ENCODE data around the gene NINL. TPM values are rescaled to one million over a fixed set of nuclear protein-coding genes. Genes with fewer than 3 reads are reported as not detected.
"Not testable (repeated sequence)": the region's sequence is repeated elsewhere in the genome, so short reads cannot be mapped to it uniquely, and the experiment has no call there.

Gene NINL
- total RNA-seq, 4 donors from 2014 or later: 0.24 to 6.1 (median 0.88) TPM

DNA sequence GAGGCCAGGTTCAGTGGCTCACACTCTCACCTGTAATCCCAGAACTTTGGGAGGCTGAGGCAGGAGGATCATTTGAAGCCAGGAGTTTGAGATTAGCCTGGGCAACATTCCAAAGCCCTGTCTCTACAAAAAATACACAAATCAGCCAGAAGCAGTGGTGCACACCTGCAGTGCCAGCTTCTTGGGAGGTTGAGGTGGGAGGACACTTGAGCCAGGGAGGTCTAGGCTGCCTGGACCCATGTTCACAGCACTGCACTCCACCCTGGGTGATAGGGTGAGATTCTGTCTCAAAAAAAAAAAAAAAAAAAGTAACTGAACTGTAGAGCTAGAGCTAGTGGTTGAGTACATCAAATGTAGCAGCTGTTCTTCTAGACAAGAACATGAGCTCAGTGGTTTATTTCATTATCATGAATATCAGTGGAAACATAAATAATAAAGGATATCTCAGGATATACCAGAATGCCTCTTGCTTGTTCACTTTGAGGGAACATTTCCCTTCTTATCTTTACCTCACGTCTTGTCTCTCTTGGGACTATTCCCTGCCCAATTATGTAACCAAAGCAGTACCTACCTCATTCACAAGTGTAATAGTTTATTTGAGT lies 20.9 kb upstream of the NINL start:
- intact Hi-C loops (cut with DNase I; ENCODE audit: low total_unique reads): no loop called here

GRCh38 chr20:25605148-25605547 lies 19.8 kb upstream of the NINL start:
- DNase-seq (no peak), ATAC-seq (no peak)
- Histone ChIP-seq H3K9me3 (no peaks in the 10 kb centered on the region), H3K27ac (no peak overlapping the region), H3K36me3 (no peaks in the 10 kb centered on the region), H3K27me3 (no peaks in the 10 kb centered on the region), H3K4me3 (no peak overlapping the region), H3K4me1 (peaks cover 0 to 3% of the 10 kb centered on the region in 2 donors)
- in situ Hi-C loops (cut with MboI; ENCODE audit: low sequenced_read_pairs in 4 of 4) (loop anchor here in 2 of 4 donors (25.0 kb wide), 1 partner anchor 257 kb away; no protein-coding TSS in a partner anchor), intact Hi-C loops (cut with DNase I; ENCODE audit: low total_unique reads) (no loop called here)
- TF ChIP-seq POLR2A (IDR thresholded peaks at IDR 0.05): no peak
- TF ChIP-seq, protein P1, sequence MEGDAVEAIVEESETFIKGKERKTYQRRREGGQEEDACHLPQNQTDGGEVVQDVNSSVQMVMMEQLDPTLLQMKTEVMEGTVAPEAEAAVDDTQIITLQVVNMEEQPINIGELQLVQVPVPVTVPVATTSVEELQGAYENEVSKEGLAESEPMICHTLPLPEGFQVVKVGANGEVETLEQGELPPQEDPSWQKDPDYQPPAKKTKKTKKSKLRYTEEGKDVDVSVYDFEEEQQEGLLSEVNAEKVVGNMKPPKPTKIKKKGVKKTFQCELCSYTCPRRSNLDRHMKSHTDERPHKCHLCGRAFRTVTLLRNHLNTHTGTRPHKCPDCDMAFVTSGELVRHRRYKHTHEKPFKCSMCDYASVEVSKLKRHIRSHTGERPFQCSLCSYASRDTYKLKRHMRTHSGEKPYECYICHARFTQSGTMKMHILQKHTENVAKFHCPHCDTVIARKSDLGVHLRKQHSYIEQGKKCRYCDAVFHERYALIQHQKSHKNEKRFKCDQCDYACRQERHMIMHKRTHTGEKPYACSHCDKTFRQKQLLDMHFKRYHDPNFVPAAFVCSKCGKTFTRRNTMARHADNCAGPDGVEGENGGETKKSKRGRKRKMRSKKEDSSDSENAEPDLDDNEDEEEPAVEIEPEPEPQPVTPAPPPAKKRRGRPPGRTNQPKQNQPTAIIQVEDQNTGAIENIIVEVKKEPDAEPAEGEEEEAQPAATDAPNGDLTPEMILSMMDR (IDR thresholded peaks at IDR 0.05 in 4 of 5, conservative IDR thresholded peaks at IDR 0.05 in 1 of 5): no peak

More for the DNA sequence above, 20.9 kb upstream of the NINL start:
- ATAC-seq: no peak
- no peaks in the 10 kb centered on the region for H3K36me3 ChIP-seq
- no peak for DNase-seq
- in situ Hi-C loops (cut with MboI; ENCODE audit: low sequenced_read_pairs in 4 of 4): loop anchor here in 2 of 4 donors (25.0 kb wide), 1 partner anchor 256 kb away; no protein-coding TSS in a partner anchor
- H3K4me3 ChIP-seq: no peak overlapping the region
- peaks cover 0 to 3% of the 10 kb centered on the region in 2 donors for H3K4me1 ChIP-seq
- no peak for TF ChIP-seq POLR2A (IDR thresholded peaks at IDR 0.05)
- TF ChIP-seq, protein P1 (IDR thresholded peaks at IDR 0.05 in 4 of 5, conservative IDR thresholded peaks at IDR 0.05 in 1 of 5): no peak
- no peaks in the 10 kb centered on the region for H3K9me3 ChIP-seq
- H3K27ac ChIP-seq: no peak overlapping the region
- H3K27me3 ChIP-seq: no peaks in the 10 kb centered on the region

DNA sequence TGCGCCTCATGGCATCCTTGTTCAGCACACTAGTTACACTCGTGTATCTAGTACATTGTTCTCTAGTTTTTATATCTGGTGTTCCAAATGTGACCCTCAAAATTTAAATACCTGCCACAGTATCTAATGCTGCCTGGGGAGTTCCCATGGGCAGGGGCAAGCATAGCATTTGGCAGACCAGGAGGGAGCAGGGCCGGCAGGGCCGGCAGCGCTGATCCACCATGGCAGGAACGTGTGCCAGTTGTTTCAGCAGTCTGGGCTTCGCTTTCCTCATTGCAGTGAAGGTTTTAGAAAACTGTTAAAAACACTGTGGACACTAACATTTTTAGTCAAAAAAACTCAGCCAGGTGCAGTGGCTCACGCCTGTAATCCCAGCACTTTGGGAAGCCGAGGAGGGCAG lies 19.3 kb upstream of the NINL start:
- no peak for ATAC-seq
- no peak for DNase-seq
- intact Hi-C loops (cut with DNase I; ENCODE audit: low total_unique reads): no loop called here

GRCh38 chr20:25602914-25603309 lies 17.6 kb upstream of the NINL start:
- H3K27ac ChIP-seq; H3K9me3 ChIP-seq; DNase-seq; H3K4me1 ChIP-seq; H3K4me3 ChIP-seq; H3K27me3 ChIP-seq; ATAC-seq; H3K36me3 ChIP-seq; intact Hi-C loops (cut with DNase I; ENCODE audit: low total_unique reads): not testable (repeated sequence)
- in situ Hi-C loops (cut with MboI; ENCODE audit: low sequenced_read_pairs in 4 of 4): loop anchor here in 2 of 4 donors (25.0 kb wide), 1 partner anchor 259 kb away; no protein-coding TSS in a partner anchor

More for the DNA sequence above, 19.3 kb upstream of the NINL start:
- Histone ChIP-seq H3K27me3 (no peaks in the 10 kb centered on the region), H3K36me3 (no peaks in the 10 kb centered on the region), H3K27ac (no peak overlapping the region), H3K4me3 (no peak overlapping the region), H3K4me1 (peaks cover 0 to 3% of the 10 kb centered on the region in 2 donors), H3K9me3 (no peaks in the 10 kb centered on the region)
- in situ Hi-C loops (cut with MboI; ENCODE audit: low sequenced_read_pairs in 4 of 4): loop anchor here in 2 of 4 donors (25.0 kb wide), 1 partner anchor 258 kb away; no protein-coding TSS in a partner anchor
- no peak for TF ChIP-seq POLR2A (IDR thresholded peaks at IDR 0.05)
- TF ChIP-seq, protein P1 (IDR thresholded peaks at IDR 0.05 in 4 of 5, conservative IDR thresholded peaks at IDR 0.05 in 1 of 5): no peak

DNA sequence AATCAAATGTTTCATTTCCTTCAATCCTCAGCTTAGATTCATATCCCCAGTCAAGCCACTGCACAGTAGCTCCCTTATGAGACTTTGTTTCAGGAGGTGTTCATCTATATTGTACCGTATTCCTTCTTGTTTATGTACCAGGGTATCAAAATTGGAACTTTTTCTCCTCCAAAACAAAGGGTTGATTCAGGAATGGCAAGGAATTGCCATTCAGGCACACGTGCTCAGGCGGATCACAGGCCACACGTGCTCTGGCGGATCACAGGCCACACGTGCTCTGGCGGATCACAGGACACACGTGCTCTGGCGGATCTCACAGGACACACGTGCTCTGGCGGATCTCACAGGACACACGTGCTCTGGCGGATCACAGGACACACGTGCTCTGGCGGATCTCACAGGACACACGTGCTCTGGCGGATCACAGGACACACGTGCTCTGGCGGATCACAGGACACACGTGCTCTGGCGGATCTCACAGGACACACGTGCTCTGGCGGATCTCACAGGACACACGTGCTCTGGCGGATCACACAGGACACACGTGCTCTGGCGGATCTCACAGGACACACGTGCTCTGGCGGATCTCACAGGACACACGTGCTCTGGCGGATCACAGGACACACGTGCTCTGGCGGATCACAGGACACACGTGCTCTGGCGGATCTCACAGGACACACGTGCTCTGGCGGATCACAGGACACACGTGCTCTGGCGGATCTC lies 17.0 kb upstream of the NINL start:
- H3K9me3 ChIP-seq; H3K4me1 ChIP-seq; H3K27me3 ChIP-seq; H3K36me3 ChIP-seq; DNase-seq; H3K4me3 ChIP-seq; H3K27ac ChIP-seq; ATAC-seq; intact Hi-C loops (cut with DNase I; ENCODE audit: low total_unique reads): not testable (repeated sequence)
- in situ Hi-C loops (cut with MboI; ENCODE audit: low sequenced_read_pairs in 4 of 4): loop anchor here in 2 of 4 donors (25.0 kb wide), 1 partner anchor 260 kb away; no protein-coding TSS in a partner anchor

Data from gastrocnemius medialis (tissue), 4 donors.